Measurements from ENCODE around the gene OR5H2. TPM values are rescaled to one million over a fixed set of nuclear protein-coding genes. Genes with fewer than 3 reads are reported as not detected.

The OR5H2 gene
- not detected in 2 replicates for total RNA-seq

GRCh38 chr3:98282205-98282604, at the start of gene OR5H2:
Gene OR5H2 (plus strand): TSS chr3:98282505. CDS start chr3:98282903, 398 bp downstream.

GRCh38 chr3:98263944-98264343, 18.4 kb upstream of the OR5H2 start, which contains the start of gene OR5H6:
Gene OR5H6 (plus strand): TSS chr3:98264244. CDS start chr3:98264333, 89 bp downstream.

Other genes starting within 250 kb of the OR5H2 start
- not detected in 2 replicates for gene GABRR3, start 247.2 kb upstream of the OR5H2 start, total RNA-seq
- not detected in 2 replicates for gene OR5AC2, start 195.3 kb upstream of the OR5H2 start, total RNA-seq
- not detected in 2 replicates for gene OR5H1, start 151.8 kb upstream of the OR5H2 start, total RNA-seq
- gene OR5H14, start 135.0 kb upstream of the OR5H2 start, total RNA-seq: not detected in 2 replicates
- not detected in 2 replicates for gene OR5H15, start 115.8 kb upstream of the OR5H2 start, total RNA-seq
- gene OR5H6, start 18.3 kb upstream of the OR5H2 start, total RNA-seq: not detected in 2 replicates
- gene OR5K4, start 71.3 kb downstream of the OR5H2 start, total RNA-seq: not detected in 2 replicates
- not detected in 2 replicates for gene OR5K3, start 108.2 kb downstream of the OR5H2 start, total RNA-seq
- gene OR5K1, start 180.7 kb downstream of the OR5H2 start, total RNA-seq: not detected in 2 replicates
- gene OR5K2, start 215.2 kb downstream of the OR5H2 start, total RNA-seq: not detected in 2 replicates
- 51.6 and 113 TPM in 2 replicates for gene CLDND1, start 240.4 kb downstream of the OR5H2 start, total RNA-seq
- gene GPR15, start 249.5 kb downstream of the OR5H2 start, total RNA-seq: not detected in 2 replicates